A673 (cell line): ENCODE results near the gene GRIK3. TPM values are rescaled to one million over a fixed set of nuclear protein-coding genes. Genes with fewer than 3 reads are reported as not detected.

Source experiments
- BruUV-seq: library from RNA; stranded (reverse); fragments of 400-500 nt; replicated peaks from 2 replicates; lab custom pipeline; 2021; lab: Mats Ljungman, UMichigan
- CTCF ChIA-PET: fragments of 300-600 bp; sonication (Branson Sonifier 250); formaldehyde crosslinking; loops from one replicate; lab custom pipeline; 2022; ENCODE audit warnings: antibody characterized with exemption; lab: Charles Lee
- POLR2A ChIA-PET: fragments of 300-600 bp; sonication (Branson Sonifier 250); formaldehyde crosslinking; loops from one replicate; lab custom pipeline; 2022; ENCODE audit warnings: antibody characterized with exemption; ENCODE audit not compliant: low non-redundant PET; lab: Charles Lee
- DNase-seq: peaks from one replicate; pipeline ENCODE4 v3.0.0-alpha.2; 2015; ENCODE audit warnings: low spot score
- H3K27ac ChIP-seq: fragments of 200-600 bp; sonication (generic); 2 replicates; pipeline ENCODE4 v1.5.1; 2016; ENCODE audit warnings: mixed run types, low read depth, mild to moderate bottlenecking, mixed read lengths, antibody characterized with exemption, low read length; ENCODE audit not compliant: poor library complexity, severe bottlenecking
- H3K27me3 ChIP-seq: fragments of 200-600 bp; sonication (generic); replicated peaks from 2 replicates; pipeline ENCODE4 v1.6.1; 2017; ENCODE audit warnings: mixed run types, low read depth, mild to moderate bottlenecking, mixed read lengths, antibody characterized with exemption, low read length; ENCODE audit not compliant: insufficient read depth, poor library complexity
- H3K36me3 ChIP-seq: fragments of 200-600 bp; sonication (generic); 2 replicates; pipeline ENCODE4 v1.6.1; 2016; ENCODE audit warnings: mixed run types, mild to moderate bottlenecking, mixed read lengths, antibody characterized with exemption, low read length; ENCODE audit not compliant: insufficient read depth, poor library complexity, severe bottlenecking
- H3K4me1 ChIP-seq: fragments of 200-600 bp; sonication (generic); 2 replicates; pipeline ENCODE4 v1.6.1; 2017; ENCODE audit warnings: mixed run types, mild to moderate bottlenecking, mixed read lengths, antibody characterized with exemption, low read length; ENCODE audit not compliant: insufficient read depth, poor library complexity, severe bottlenecking
- H3K4me3 ChIP-seq: fragments of 200-600 bp; sonication (generic); 2 replicates; pipeline ENCODE4 v1.5.1; 2016; ENCODE audit warnings: low read depth, mixed run types, mild to moderate bottlenecking, mixed read lengths, low read length; ENCODE audit not compliant: poor library complexity, severe bottlenecking
- H3K9me3 ChIP-seq: fragments of 200-600 bp; sonication (generic); 2 replicates; pipeline ENCODE4 v1.6.1; 2016; ENCODE audit warnings: mixed run types, low read depth, mild to moderate bottlenecking, mixed read lengths, antibody characterized with exemption, low read length; ENCODE audit not compliant: poor library complexity, severe bottlenecking
- CTCF ChIP-seq: fragments of 300-800, 200-600 bp; sonication (generic); conservative IDR thresholded peaks from 2 replicates; pipeline ENCODE4 v1.5.1; 2017; ENCODE audit warnings: low read depth, mild to moderate bottlenecking, antibody characterized with exemption, low read length, moderate library complexity, mixed read lengths
- EZH2 ChIP-seq: fragments of 200-600 bp; sonication (generic); IDR thresholded peaks from 2 replicates; pipeline ENCODE4 v1.6.1; 2017; ENCODE audit warnings: borderline replicate concordance, low read depth, mild to moderate bottlenecking, mixed read lengths, antibody characterized with exemption, low read length; ENCODE audit not compliant: poor library complexity, severe bottlenecking
- intact Hi-C: fragments of 100-400 bp; cut with micrococcal nuclease; formaldehyde crosslinking; loops from one replicate; pipeline ENCODE4 v1.10.0; 2022; ENCODE audit not compliant: unreplicated experiment
- total RNA-seq: library from RNA; stranded (reverse); gene quantifications from 2 replicates; pipeline ENCODE4 v1.2.3, GENCODE V29; 2021

The GRIK3 gene
- total RNA-seq, 1 experiment from 2014 or later = 0.17 TPM

DNA sequence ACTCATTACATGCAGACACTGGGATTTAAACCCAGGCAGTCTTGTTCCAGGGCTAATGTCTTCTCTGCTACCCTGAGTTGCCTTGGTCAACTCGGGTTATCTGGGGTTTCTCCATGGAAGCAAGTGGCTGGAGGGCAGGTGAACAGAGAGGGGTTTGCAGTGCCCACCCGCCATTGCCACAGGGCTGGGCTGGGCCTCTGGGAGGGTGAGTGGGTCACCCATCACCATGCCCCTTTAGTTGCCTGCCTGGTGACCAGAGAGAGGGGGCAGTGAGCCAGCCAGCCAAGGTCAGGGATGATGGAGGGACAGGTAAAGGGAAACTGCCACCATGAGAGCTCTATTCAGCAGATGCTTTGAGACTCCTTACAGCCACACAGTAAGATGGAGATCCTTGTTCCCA is 53.2 kb downstream of the GRIK3 start:
- BruUV-seq = no TSS peak
- Histone ChIP-seq H3K36me3 (no peaks in the 10 kb centered on the region), H3K4me1 (no peaks in the 10 kb centered on the region), H3K27me3 (peaks cover 10% of the 10 kb centered on the region), H3K27ac (no peak overlapping the region), H3K4me3 (no peak overlapping the region), H3K9me3 (no peaks in the 10 kb centered on the region)
- CTCF ChIA-PET = no interaction called here
- TF ChIP-seq CTCF (no peak), EZH2 (no peak)
- intact Hi-C loops = no loop called here
- POLR2A ChIA-PET = no interaction called here
- no peak for DNase-seq

GRCh38 chr1:36977731-36978406 is 56.4 kb downstream of the GRIK3 start:
- peak; percentile 16 for DNase-seq
- H3K9me3 ChIP-seq = no peaks in the 10 kb centered on the region
- peaks cover 5% of the 10 kb centered on the region for H3K27me3 ChIP-seq
- no peak overlapping the region for H3K27ac ChIP-seq
- H3K4me3 ChIP-seq = no peak overlapping the region
- POLR2A ChIA-PET = no interaction called here
- intact Hi-C loops = no loop called here
- TF ChIP-seq EZH2 (no peak), CTCF (no peak)
- BruUV-seq = no TSS peak
- no peaks in the 10 kb centered on the region for H3K36me3 ChIP-seq
- CTCF ChIA-PET = no interaction called here
- H3K4me1 ChIP-seq = no peaks in the 10 kb centered on the region

- H3K4me3 ChIP-seq = no peak overlapping the region
- no peaks in the 10 kb centered on the region for H3K36me3 ChIP-seq
- no peak overlapping the region for H3K27ac ChIP-seq
- DNase-seq = no peak
- H3K9me3 ChIP-seq = no peaks in the 10 kb centered on the region
- no peaks in the 10 kb centered on the region for H3K27me3 ChIP-seq
- intact Hi-C loops = no loop called here
- TF ChIP-seq EZH2 (no peak), CTCF (no peak)
- BruUV-seq = no TSS peak
- POLR2A ChIA-PET = no interaction called here
- CTCF ChIA-PET = no interaction called here
- H3K4me1 ChIP-seq = no peaks in the 10 kb centered on the region
Observed at GRCh38 chr1:36975642-36976041, 58.7 kb downstream of the GRIK3 start.
